Osteoblast (primary cell): ENCODE results near the gene NAGS. TPM values are rescaled to one million over a fixed set of nuclear protein-coding genes. Genes with fewer than 3 reads are reported as not detected.
"Not testable (repeated sequence)": the region's sequence is repeated elsewhere in the genome, so short reads cannot be mapped to it uniquely, and the experiment has no call there.

Experiments used
- DNase-seq: peaks from one replicate; pipeline ENCODE4 v3.0.0; 2011; ENCODE audit warnings: low spot score, mixed read lengths; ENCODE audit not compliant: insufficient read length; ENCODE audit errors: missing footprints
- H2AFZ ChIP-seq: 2 replicates; pipeline ENCODE4 v1.6.0; 2011; ENCODE audit warnings: mild to moderate bottlenecking, low read length
- H3K27ac ChIP-seq: 2 replicates; pipeline ENCODE4 v1.5.1; 2011; ENCODE audit warnings: mild to moderate bottlenecking, low read depth, low read length, moderate library complexity
- H3K27me3 ChIP-seq: 2 replicates; pipeline ENCODE4 v1.6.0; 2012; ENCODE audit warnings: mild to moderate bottlenecking, control low read depth, inconsistent platforms, low read length, moderate library complexity; ENCODE audit not compliant: insufficient read depth
- H3K36me3 ChIP-seq: 2 replicates; pipeline ENCODE4 v1.5.1; 2011; ENCODE audit warnings: mild to moderate bottlenecking, low read length, control low read depth, moderate library complexity; ENCODE audit not compliant: insufficient read depth
- H3K4me1 ChIP-seq: 2 replicates; pipeline ENCODE4 v1.5.1; 2011; ENCODE audit warnings: mild to moderate bottlenecking, low read length, control low read depth, moderate library complexity; ENCODE audit not compliant: insufficient read depth
- H3K4me2 ChIP-seq: 2 replicates; pipeline ENCODE4 v1.6.0; 2011; ENCODE audit warnings: mild to moderate bottlenecking, low read length; ENCODE audit not compliant: insufficient read depth
- H3K4me3 ChIP-seq: fragments of 200-600 bp; sonication (generic); 3 replicates; pipeline ENCODE4 v1.5.1; 2012; ENCODE audit warnings: mild to moderate bottlenecking, low read length, inconsistent platforms; ENCODE audit not compliant: insufficient read depth
- H3K79me2 ChIP-seq: 2 replicates; pipeline ENCODE4 v1.6.0; 2012; ENCODE audit warnings: mild to moderate bottlenecking, low read length, control low read depth, inconsistent platforms; ENCODE audit not compliant: insufficient read depth
- H3K9me3 ChIP-seq: 2 replicates; pipeline ENCODE4 v1.5.1; 2011; ENCODE audit warnings: low read depth, low read length, control low read depth
- H4K20me1 ChIP-seq: 2 replicates; pipeline ENCODE4 v1.6.0; 2012; ENCODE audit warnings: mild to moderate bottlenecking, low read length, control low read depth; ENCODE audit not compliant: insufficient read depth
- CTCF ChIP-seq: IDR thresholded peaks from 2 replicates; pipeline ENCODE4 v1.5.1; 2011; ENCODE audit warnings: mild to moderate bottlenecking, low read depth, low read length, moderate library complexity; ENCODE audit errors: extremely low read depth
- total RNA-seq: library from RNA; depleted of rRNA; stranded (reverse); fragments of >200 nt; gene quantifications from 2 replicates; pipeline ENCODE4 v1.2.3, GENCODE V29; 2012

NAGS gene
- total RNA-seq, 1 donor: 0.36 TPM

- Histone ChIP-seq H3K27me3 (peaks cover 14% of the 10 kb centered on the region), H3K27ac (no peak overlapping the region), H4K20me1 (no peaks in the 10 kb centered on the region), H2AFZ (peak overlapping the region; percentile 81), H3K36me3 (no peaks in the 10 kb centered on the region), H3K79me2 (no peaks in the 10 kb centered on the region), H3K4me2 (peak overlapping the region; percentile 84), H3K9me3 (no peaks in the 10 kb centered on the region), H3K4me3 (peak overlapping the region; percentile 67), H3K4me1 (peaks cover 17% of the 10 kb centered on the region)
- peak; percentile 95 for DNase-seq
- TF ChIP-seq CTCF: peak; percentile 78
Observed at GRCh38 chr17:43994272-43995149, 9.9 kb upstream of the NAGS start.

GRCh38 chr17:43995150-43995471 lies 9.3 kb upstream of the NAGS start:
- H2AFZ ChIP-seq: no peak overlapping the region
- peaks cover 17% of the 10 kb centered on the region for H3K4me1 ChIP-seq
- H3K9me3 ChIP-seq: no peaks in the 10 kb centered on the region
- no peak overlapping the region for H3K27ac ChIP-seq
- no peaks in the 10 kb centered on the region for H3K79me2 ChIP-seq
- peak; percentile 31 for DNase-seq
- peak overlapping the region; percentile 67 for H3K4me3 ChIP-seq
- H4K20me1 ChIP-seq: no peaks in the 10 kb centered on the region
- H3K4me2 ChIP-seq: peak overlapping the region; percentile 84
- H3K36me3 ChIP-seq: no peaks in the 10 kb centered on the region
- H3K27me3 ChIP-seq: peaks cover 14% of the 10 kb centered on the region
- no peak for TF ChIP-seq CTCF

- not testable (repeated sequence) for H3K4me3 ChIP-seq, H3K79me2 ChIP-seq, H3K36me3 ChIP-seq, H3K27ac ChIP-seq, H4K20me1 ChIP-seq, H3K4me2 ChIP-seq, DNase-seq, H2AFZ ChIP-seq, H3K9me3 ChIP-seq
- peaks cover 14% of the 10 kb centered on the region for H3K27me3 ChIP-seq
- H3K4me1 ChIP-seq: peaks cover 21% of the 10 kb centered on the region
Observed at GRCh38 chr17:43997180-43997579, 7.2 kb upstream of the NAGS start.

- H3K27ac ChIP-seq: no peak overlapping the region
- H3K4me3 ChIP-seq: no peak overlapping the region
- no peak for DNase-seq
- H4K20me1 ChIP-seq: no peaks in the 10 kb centered on the region
- no peaks in the 10 kb centered on the region for H3K79me2 ChIP-seq
- H3K4me2 ChIP-seq: peak overlapping the region; percentile 35
- H2AFZ ChIP-seq: peak overlapping the region; percentile 27
- H3K36me3 ChIP-seq: no peaks in the 10 kb centered on the region
- peaks cover 14% of the 10 kb centered on the region for H3K27me3 ChIP-seq
- H3K4me1 ChIP-seq: peaks cover 27% of the 10 kb centered on the region
- no peaks in the 10 kb centered on the region for H3K9me3 ChIP-seq
- no peak for TF ChIP-seq CTCF
Observed at GRCh38 chr17:43998552-43998951, 5.9 kb upstream of the NAGS start.
